Left ventricle myocardium superior (tissue), 1 donor: Measurements from ENCODE around the gene KCTD6. TPM values are rescaled to one million over a fixed set of nuclear protein-coding genes. Genes with fewer than 3 reads are reported as not detected.
A peak's percentile ranks its signal among the peaks of the same experiment; 100 is the strongest.

ENCODE experiments used
- ATAC-seq: fragments of 200-7000 bp; cut with Tn5 transposase; one replicate; pipeline ENCODE4 v1.9.1; 2020; ENCODE audit warnings: mild to moderate bottlenecking, moderate library complexity
- DNase-seq: peaks from one replicate; pipeline ENCODE4 v3.0.0-alpha.2; 2020
- intact Hi-C: fragments of 100-400 bp; cut with micrococcal nuclease; formaldehyde crosslinking; loops from one replicate; pipeline ENCODE4 v1.11.0; 2022
- total RNA-seq: library from RNA; stranded (reverse); fragmentation: NEBNext Ultra II Directional; extraction: Animal tissue kit (Norgen Biotek cat#: 25700); gene quantifications from one replicate; pipeline ENCODE4 v1.2.1, GENCODE V29; 2021
- donor health status: DM: no; HTN: yes; CAD: no; lungs with severe emphysema.

Gene KCTD6
- total RNA-seq, 1 donor from 2014 or later: 8.5 TPM

- DNase-seq (no peak), ATAC-seq (peak; percentile 78)
- intact Hi-C loops: no loop called here
Measured at GRCh38 chr3:58484045-58484721, 7.7 kb upstream of the KCTD6 start.

- DNase-seq (no peak), ATAC-seq (peak; percentile 63)
- intact Hi-C loops: no loop called here
Measured at GRCh38 chr3:58484722-58485069, 7.2 kb upstream of the KCTD6 start.

- no peak for DNase-seq
- intact Hi-C loops: no loop called here
- no peak for ATAC-seq
Measured at GRCh38 chr3:58485801-58486435, 6.0 kb upstream of the KCTD6 start.

GRCh38 chr3:58487140-58487886 lies 4.6 kb upstream of the KCTD6 start:
- peak; percentile 39 for DNase-seq
- intact Hi-C loops: no loop called here
- no peak for ATAC-seq

- ATAC-seq (no peak), DNase-seq (no peak)
- intact Hi-C loops: no loop called here
Measured at GRCh38 chr3:58488967-58489366, 2.9 kb upstream of the KCTD6 start.

- intact Hi-C loops: loop anchor here (10.0 kb wide), 1 partner anchor 186 kb away; the partner anchor contains the start of genes HTD2 and RPP14
- ATAC-seq (peak; percentile 6), DNase-seq (peak; percentile 51)
Measured at GRCh38 chr3:58490860-58491501, 915 bp upstream of the KCTD6 start.

- intact Hi-C loops: loop anchor here (10.0 kb wide), 1 partner anchor 188 kb away; the partner anchor contains the start of genes HTD2 and RPP14
- DNase-seq: no peak
- ATAC-seq: no peak
Measured at GRCh38 chr3:58492494-58492905, 604 bp downstream of the KCTD6 start.

- DNase-seq (no peak), ATAC-seq (no peak)
- intact Hi-C loops: loop anchor here (10.0 kb wide), 1 partner anchor 189 kb away; the partner anchor contains the start of genes HTD2 and RPP14
Measured at GRCh38 chr3:58494107-58494506, 2.2 kb downstream of the KCTD6 start.

- no peak for ATAC-seq
- DNase-seq: no peak
- intact Hi-C loops: loop anchor here (10.0 kb wide), 1 partner anchor 190 kb away; the partner anchor contains the start of genes HTD2 and RPP14
Measured at GRCh38 chr3:58495101-58495500, 3.2 kb downstream of the KCTD6 start.

- no peak for ATAC-seq
- intact Hi-C loops: loop anchor here (10.0 kb wide), 1 partner anchor 192 kb away; the partner anchor contains the start of genes HTD2 and RPP14
- DNase-seq: no peak
Measured at GRCh38 chr3:58496206-58496857, 4.4 kb downstream of the KCTD6 start.

- intact Hi-C loops: loop anchor here (10.0 kb wide), 1 partner anchor 192 kb away; the partner anchor contains the start of genes HTD2 and RPP14
- DNase-seq (no peak), ATAC-seq (peak; percentile 16)
Measured at GRCh38 chr3:58497097-58497496, 5.2 kb downstream of the KCTD6 start.

- ATAC-seq (no peak), DNase-seq (no peak)
- intact Hi-C loops: no loop called here
Measured at GRCh38 chr3:58502872-58503271, 11.0 kb downstream of the KCTD6 start.

GRCh38 chr3:58507356-58508078 lies 15.6 kb downstream of the KCTD6 start:
- intact Hi-C loops: no loop called here
- no peak for ATAC-seq
- DNase-seq: no peak

GRCh38 chr3:58508437-58508836 lies 16.5 kb downstream of the KCTD6 start:
- no peak for DNase-seq
- intact Hi-C loops: no loop called here
- ATAC-seq: no peak

- no peak for ATAC-seq
Measured at GRCh38 chr3:58514405-58514804, 22.5 kb downstream of the KCTD6 start.

GRCh38 chr3:58518291-58518789 lies 26.4 kb downstream of the KCTD6 start:
- DNase-seq: no peak
- ATAC-seq: no peak
- intact Hi-C loops: no loop called here

More at GRCh38 chr3:58514405-58514804, 22.5 kb downstream of the KCTD6 start:
- DNase-seq: no peak
- intact Hi-C loops: no loop called here

GRCh38 chr3:58519668-58520402 lies 27.9 kb downstream of the KCTD6 start:
- ATAC-seq (no peak), DNase-seq (no peak)
- intact Hi-C loops: no loop called here
